22Rv1 (cell line): ENCODE results near the gene C12orf75.

Source experiments
- CTCF ChIP-seq: fragments of 450-650 bp; IDR thresholded peaks from 2 replicates; pipeline ENCODE4 v1.5.1; 2017; ENCODE audit warnings: mild to moderate bottlenecking
- ZFX ChIP-seq: fragments of 450-650 bp; IDR thresholded peaks from 2 replicates; pipeline ENCODE4 v1.6.1; 2017; ENCODE audit warnings: antibody characterized with exemption, borderline replicate concordance

- no peak for TF ChIP-seq CTCF
- no peak for TF ChIP-seq ZFX
Measured at GRCh38 chr12:105351523-105351922, 21.0 kb downstream of the C12orf75 start.
